HL-60 (cell line): ENCODE results near the gene NPY.

Source experiments
- GABPA ChIP-seq: IDR thresholded peaks from 2 replicates; pipeline ENCODE4 v1.6.1; 2012; ENCODE audit warnings: low read depth
- POLR2AphosphoS5 ChIP-seq: IDR thresholded peaks from 2 replicates; pipeline ENCODE4 v1.6.1; 2012; ENCODE audit warnings: low read depth
- SPI1 ChIP-seq: IDR thresholded peaks from 2 replicates; pipeline ENCODE4 v1.6.1; 2012; ENCODE audit warnings: low read depth, mild to moderate bottlenecking, borderline replicate concordance
- TF ChIP-seq, protein P1 (sequence below): IDR thresholded peaks from one replicate; pipeline ENCODE4 v1.5.1; 2011; ENCODE audit warnings: low read length, control low read depth, inconsistent platforms; ENCODE audit not compliant: insufficient read depth
- TF ChIP-seq, protein P2 (sequence below): IDR thresholded peaks from 2 replicates; pipeline ENCODE4 v1.6.1; 2012; ENCODE audit warnings: low read depth; ENCODE audit not compliant: insufficient replicate concordance

- TF ChIP-seq, protein P1, sequence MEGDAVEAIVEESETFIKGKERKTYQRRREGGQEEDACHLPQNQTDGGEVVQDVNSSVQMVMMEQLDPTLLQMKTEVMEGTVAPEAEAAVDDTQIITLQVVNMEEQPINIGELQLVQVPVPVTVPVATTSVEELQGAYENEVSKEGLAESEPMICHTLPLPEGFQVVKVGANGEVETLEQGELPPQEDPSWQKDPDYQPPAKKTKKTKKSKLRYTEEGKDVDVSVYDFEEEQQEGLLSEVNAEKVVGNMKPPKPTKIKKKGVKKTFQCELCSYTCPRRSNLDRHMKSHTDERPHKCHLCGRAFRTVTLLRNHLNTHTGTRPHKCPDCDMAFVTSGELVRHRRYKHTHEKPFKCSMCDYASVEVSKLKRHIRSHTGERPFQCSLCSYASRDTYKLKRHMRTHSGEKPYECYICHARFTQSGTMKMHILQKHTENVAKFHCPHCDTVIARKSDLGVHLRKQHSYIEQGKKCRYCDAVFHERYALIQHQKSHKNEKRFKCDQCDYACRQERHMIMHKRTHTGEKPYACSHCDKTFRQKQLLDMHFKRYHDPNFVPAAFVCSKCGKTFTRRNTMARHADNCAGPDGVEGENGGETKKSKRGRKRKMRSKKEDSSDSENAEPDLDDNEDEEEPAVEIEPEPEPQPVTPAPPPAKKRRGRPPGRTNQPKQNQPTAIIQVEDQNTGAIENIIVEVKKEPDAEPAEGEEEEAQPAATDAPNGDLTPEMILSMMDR = no peak
- TF ChIP-seq POLR2AphosphoS5 (no peak), SPI1 (no peak), GABPA (no peak)
- TF ChIP-seq, protein P2, sequence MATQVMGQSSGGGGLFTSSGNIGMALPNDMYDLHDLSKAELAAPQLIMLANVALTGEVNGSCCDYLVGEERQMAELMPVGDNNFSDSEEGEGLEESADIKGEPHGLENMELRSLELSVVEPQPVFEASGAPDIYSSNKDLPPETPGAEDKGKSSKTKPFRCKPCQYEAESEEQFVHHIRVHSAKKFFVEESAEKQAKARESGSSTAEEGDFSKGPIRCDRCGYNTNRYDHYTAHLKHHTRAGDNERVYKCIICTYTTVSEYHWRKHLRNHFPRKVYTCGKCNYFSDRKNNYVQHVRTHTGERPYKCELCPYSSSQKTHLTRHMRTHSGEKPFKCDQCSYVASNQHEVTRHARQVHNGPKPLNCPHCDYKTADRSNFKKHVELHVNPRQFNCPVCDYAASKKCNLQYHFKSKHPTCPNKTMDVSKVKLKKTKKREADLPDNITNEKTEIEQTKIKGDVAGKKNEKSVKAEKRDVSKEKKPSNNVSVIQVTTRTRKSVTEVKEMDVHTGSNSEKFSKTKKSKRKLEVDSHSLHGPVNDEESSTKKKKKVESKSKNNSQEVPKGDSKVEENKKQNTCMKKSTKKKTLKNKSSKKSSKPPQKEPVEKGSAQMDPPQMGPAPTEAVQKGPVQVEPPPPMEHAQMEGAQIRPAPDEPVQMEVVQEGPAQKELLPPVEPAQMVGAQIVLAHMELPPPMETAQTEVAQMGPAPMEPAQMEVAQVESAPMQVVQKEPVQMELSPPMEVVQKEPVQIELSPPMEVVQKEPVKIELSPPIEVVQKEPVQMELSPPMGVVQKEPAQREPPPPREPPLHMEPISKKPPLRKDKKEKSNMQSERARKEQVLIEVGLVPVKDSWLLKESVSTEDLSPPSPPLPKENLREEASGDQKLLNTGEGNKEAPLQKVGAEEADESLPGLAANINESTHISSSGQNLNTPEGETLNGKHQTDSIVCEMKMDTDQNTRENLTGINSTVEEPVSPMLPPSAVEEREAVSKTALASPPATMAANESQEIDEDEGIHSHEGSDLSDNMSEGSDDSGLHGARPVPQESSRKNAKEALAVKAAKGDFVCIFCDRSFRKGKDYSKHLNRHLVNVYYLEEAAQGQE = no peak
Measured at GRCh38 chr7:24241206-24241605, 42.8 kb upstream of the NPY start.
